Subcutaneous abdominal adipose tissue (tissue), 5 donors: ENCODE results near the gene TREH.
"Not testable (repeated sequence)": the region's sequence is repeated elsewhere in the genome, so short reads cannot be mapped to it uniquely, and the experiment has no call there.

Experiments
- H3K27ac ChIP-seq: one replicate; pipeline ENCODE4 v1.7.0; 2013; ENCODE audit warnings: low read depth, mild to moderate bottlenecking, inconsistent platforms, low read length, moderate library complexity
- H3K27me3 ChIP-seq, 5 donors: one replicate each; pipeline ENCODE4 v1.7.0; 2013; ENCODE audit warnings: low read length in 5 of 5, inconsistent platforms in 1 of 5; ENCODE audit not compliant: control insufficient read depth in 5 of 5, insufficient read depth in 4 of 5
- H3K36me3 ChIP-seq, 5 donors: one replicate each; pipeline ENCODE4 v1.7.0; 2013; ENCODE audit warnings: low read length in 5 of 5; ENCODE audit not compliant: control insufficient read depth in 5 of 5, insufficient read depth in 5 of 5
- H3K4me1 ChIP-seq, 5 donors: one replicate each; pipeline ENCODE4 v1.7.0; 2013; ENCODE audit warnings: low read length in 5 of 5, mild to moderate bottlenecking in 3 of 5, moderate library complexity in 1 of 5; ENCODE audit not compliant: control insufficient read depth in 5 of 5, insufficient read depth in 5 of 5
- H3K4me3 ChIP-seq, 5 donors: one replicate each; pipeline ENCODE4 v1.7.0; 2013; ENCODE audit warnings: low read length in 5 of 5, low read depth in 1 of 5
- H3K9ac ChIP-seq, 5 donors: one replicate each; pipeline ENCODE4 v1.7.0; 2013; ENCODE audit warnings: low read length in 5 of 5, mild to moderate bottlenecking in 4 of 5, moderate library complexity in 3 of 5
- H3K9me3 ChIP-seq, 5 donors: one replicate each; pipeline ENCODE4 v1.7.0; 2013; ENCODE audit warnings: low read length in 5 of 5; ENCODE audit not compliant: control insufficient read depth in 5 of 5
- donor health status: healthy.
- donor health status: healthy.
- donor health status: healthy.
- donor health status: healthy.
- donor health status: healthy.

TREH gene, protein sequence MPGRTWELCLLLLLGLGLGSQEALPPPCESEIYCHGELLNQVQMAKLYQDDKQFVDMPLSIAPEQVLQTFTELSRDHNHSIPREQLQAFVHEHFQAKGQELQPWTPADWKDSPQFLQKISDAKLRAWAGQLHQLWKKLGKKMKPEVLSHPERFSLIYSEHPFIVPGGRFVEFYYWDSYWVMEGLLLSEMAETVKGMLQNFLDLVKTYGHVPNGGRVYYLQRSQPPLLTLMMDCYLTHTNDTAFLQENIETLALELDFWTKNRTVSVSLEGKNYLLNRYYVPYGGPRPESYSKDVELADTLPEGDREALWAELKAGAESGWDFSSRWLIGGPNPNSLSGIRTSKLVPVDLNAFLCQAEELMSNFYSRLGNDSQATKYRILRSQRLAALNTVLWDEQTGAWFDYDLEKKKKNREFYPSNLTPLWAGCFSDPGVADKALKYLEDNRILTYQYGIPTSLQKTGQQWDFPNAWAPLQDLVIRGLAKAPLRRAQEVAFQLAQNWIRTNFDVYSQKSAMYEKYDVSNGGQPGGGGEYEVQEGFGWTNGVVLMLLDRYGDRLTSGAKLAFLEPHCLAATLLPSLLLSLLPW

DNA sequence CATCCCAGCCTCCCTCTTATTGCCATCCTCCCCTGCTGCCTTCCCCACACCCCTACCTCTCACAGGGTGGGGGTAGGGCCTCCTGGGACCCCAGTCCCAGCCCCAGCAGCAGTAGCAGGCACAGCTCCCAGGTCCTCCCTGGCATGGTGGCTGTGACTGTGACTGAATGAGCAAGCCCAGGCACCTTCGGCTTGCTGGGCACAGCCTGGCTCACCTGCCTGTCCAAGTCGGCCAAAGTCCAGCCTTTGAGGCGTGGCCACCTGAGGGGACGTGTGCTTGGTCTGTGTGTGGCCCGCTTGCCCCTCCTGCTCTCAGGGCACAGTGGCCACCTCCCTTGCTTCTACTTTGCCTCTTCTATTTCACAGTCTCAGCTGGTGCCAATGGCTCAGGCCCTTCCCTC, at the start of gene TREH:
Gene TREH, minus strand, starts transcription at position 168 of the 400 bp plus-strand sequence. Its CDS starts 23 bp downstream, at position 145.
- peaks cover 0 to 11% (median 0%) of the 10 kb centered on the region in 5 donors for H3K4me1 ChIP-seq
- H3K4me3 ChIP-seq: no peak within 1 kb of the TSS
- H3K27me3 ChIP-seq: no peaks in the 10 kb centered on the region
- no peaks in the 10 kb centered on the region for H3K9me3 ChIP-seq
- H3K9ac ChIP-seq: no peak within 1 kb of the TSS
- no peak within 1 kb of the TSS for H3K27ac ChIP-seq
- H3K36me3 ChIP-seq: no peaks in the 10 kb centered on the region

DNA sequence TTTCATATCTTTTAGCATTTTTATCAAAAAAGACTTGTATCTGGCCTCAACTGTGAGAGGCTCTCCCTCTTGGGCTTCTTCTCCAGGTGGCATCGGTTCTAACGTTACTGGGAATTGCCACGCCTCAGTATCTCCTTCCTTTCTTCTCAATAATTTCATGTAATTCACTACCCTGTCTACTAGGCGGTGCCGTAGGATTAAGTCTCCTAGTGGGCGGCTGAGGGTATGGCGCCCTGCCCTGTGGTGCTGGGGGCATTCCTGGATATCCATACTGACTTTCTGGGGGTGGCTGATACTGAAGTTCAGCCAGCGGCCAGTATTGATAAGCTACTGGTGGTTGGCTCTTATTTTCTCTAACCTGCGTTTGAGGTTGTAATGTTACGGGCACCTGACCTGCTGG, 48.7 kb upstream of the TREH start:
- H3K4me1 ChIP-seq, H3K27me3 ChIP-seq, H3K36me3 ChIP-seq, H3K27ac ChIP-seq, H3K4me3 ChIP-seq, H3K9ac ChIP-seq, H3K9me3 ChIP-seq: not testable (repeated sequence)

DNA sequence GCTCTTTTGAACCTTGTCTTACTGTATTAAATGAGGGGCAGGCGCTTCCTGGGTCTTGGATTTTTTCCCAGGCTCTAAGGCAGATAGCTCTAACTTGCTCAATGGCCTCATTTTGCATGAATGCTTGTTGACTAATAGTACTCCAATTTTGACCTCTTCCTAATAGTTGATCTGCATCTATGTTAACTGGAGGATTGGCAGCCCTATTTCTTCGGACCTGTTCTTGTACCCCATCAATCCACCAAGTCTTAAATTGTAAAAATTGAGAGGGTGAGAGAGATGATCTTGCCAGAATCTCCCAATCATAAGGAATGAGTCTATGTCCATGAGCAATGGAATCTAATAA, 48.2 kb upstream of the TREH start:
- H3K9ac ChIP-seq, H3K27me3 ChIP-seq, H3K4me3 ChIP-seq, H3K27ac ChIP-seq, H3K4me1 ChIP-seq, H3K9me3 ChIP-seq, H3K36me3 ChIP-seq: not testable (repeated sequence)

DNA sequence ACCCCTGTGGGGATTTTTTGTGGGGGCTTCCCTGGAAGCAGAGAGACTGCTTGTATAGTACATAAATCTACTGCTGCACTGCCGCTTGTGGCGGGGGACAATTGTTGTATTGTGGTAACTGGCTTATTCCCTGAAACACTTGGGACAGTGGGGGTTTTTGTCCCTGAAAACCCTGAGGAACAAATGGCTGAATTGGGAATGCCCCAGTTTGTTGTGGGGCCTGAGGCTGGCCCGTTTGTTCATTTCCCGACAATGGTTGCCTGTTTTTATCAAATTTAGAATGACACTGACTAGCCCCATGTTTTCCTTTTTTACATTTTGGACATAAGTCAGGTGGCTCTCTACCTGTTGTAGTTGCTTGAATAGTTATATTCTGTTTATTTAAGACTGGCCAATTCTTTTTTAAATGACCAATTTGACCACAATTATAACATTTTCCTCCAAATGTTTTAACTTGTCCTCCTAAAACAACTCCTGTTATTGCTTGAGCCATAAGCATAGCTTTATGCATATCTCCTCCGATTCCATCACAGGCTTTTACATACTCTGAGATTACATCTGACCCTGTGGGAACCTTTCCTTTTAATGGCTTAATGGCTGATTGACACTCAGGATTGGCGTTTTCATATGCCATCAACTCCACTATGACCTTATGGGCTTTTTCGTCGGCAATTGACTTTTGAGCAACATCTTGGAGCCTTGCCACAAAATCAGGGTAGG, 47.7 kb upstream of the TREH start:
- not testable (repeated sequence) for H3K36me3 ChIP-seq, H3K27ac ChIP-seq, H3K4me3 ChIP-seq, H3K9me3 ChIP-seq, H3K4me1 ChIP-seq, H3K27me3 ChIP-seq, H3K9ac ChIP-seq

DNA sequence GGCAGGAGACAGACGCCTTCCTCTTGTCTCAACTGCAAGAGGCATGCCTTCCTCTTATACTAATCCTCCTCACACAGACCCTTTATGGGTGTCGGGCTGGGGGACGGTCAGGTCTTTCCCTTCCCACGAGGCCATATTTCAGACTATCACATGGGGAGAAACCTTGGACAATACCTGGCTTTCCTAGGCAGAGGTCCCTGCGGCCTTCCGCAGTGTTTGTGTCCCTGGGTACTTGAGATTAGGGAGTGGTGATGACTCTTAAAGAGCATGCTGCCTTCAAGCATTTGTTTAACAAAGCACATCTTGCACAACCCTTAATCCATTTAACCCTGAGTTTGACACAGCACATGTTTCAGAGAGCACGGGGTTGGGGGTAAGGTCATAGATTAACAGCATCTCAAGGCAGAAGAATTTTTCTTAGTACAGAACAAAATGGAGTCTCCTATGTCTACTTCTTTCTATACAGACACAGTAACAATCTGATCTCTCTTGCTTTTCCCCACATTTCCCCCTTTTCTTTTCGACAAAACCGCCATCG, 42.1 kb upstream of the TREH start:
- H3K27me3 ChIP-seq, H3K4me1 ChIP-seq, H3K27ac ChIP-seq, H3K4me3 ChIP-seq, H3K9me3 ChIP-seq, H3K9ac ChIP-seq, H3K36me3 ChIP-seq: not testable (repeated sequence)

DNA sequence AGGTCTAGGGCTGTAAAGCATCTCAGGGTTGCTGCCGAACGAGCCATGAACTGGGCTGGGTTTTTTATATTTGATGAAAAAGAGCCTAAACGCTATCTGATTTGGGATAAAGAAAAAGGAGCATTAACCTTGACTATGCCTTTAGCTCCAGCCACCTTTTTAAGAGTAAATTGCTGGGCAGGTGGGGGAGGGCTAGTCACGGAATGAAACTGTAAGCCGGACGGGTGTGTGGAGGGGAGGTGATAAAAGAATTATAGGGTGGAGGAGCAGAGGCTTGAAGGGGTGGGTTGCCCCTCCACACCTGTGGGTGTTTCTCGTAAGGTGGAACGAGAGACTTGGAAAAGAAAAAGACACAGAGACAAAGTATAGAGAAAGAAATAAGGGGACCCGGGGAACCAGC, 41.3 kb upstream of the TREH start:
- not testable (repeated sequence) for H3K4me3 ChIP-seq, H3K9me3 ChIP-seq, H3K4me1 ChIP-seq, H3K27ac ChIP-seq, H3K9ac ChIP-seq, H3K27me3 ChIP-seq, H3K36me3 ChIP-seq

DNA sequence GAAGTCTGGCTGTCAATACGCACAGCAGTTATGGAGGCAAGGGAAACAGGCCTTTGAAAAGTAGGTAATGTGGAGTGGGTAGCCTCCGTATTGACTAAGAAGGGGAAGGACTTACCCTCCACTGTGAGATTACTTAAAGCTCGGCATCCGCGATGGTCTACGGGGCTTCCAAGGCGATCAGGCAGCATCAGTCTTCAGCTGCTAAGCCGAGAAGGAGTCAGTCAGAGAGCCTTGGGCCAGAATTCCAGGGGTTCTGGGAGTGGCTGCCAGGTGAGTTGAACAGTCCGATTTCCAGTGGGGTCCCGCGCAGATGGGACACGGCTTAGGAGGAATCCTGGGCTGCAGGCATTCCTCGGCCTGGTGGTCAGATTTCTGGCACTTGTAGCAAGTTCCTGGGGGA, 40.6 kb upstream of the TREH start:
- H3K4me1 ChIP-seq: not testable (repeated sequence)

DNA sequence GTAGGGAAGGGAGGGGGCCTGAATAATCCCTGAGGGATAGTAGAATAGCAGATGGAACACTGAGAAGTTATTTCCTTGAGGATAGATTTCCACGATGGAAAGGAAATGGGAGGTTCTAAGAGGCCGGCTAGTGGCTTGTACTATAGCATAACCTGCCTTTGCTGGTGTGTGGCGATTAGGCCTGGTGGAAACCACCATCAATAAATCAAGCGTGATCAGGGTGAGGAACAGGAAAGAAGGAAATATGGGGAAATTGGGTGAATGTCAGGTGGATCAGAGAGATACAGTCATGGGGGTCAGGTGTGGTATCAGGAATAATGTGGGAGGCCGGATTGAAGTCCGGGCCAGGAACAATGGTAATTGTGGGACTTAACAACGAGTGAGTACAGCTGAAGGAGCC, 39.1 kb upstream of the TREH start:
- not testable (repeated sequence) for H3K27ac ChIP-seq, H3K9me3 ChIP-seq, H3K36me3 ChIP-seq, H3K4me1 ChIP-seq, H3K4me3 ChIP-seq, H3K9ac ChIP-seq, H3K27me3 ChIP-seq

More for the DNA sequence above, 40.6 kb upstream of the TREH start:
- not testable (repeated sequence) for H3K36me3 ChIP-seq, H3K9me3 ChIP-seq, H3K4me3 ChIP-seq, H3K27me3 ChIP-seq, H3K9ac ChIP-seq, H3K27ac ChIP-seq

DNA sequence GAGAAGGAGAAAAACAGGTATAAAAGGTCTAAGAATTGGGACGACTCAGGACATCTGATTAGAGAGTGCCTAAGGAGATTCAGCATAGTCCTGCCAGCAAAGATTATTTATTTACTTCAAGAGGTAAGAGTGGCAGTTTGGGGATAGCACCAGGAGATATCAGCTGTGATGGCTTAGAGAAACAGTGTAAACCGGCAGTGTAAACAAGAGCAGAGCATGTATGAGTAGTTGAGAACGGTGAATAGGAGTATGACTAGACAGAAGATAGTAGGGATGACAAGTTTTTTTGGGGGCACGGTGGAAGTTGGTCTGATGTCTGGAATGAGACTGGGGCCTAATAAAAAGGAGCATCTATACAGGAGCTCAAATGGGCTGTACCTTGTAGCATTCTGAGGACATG, 38.3 kb upstream of the TREH start:
- H3K9ac ChIP-seq, H3K27me3 ChIP-seq, H3K27ac ChIP-seq, H3K4me1 ChIP-seq, H3K4me3 ChIP-seq, H3K9me3 ChIP-seq, H3K36me3 ChIP-seq: not testable (repeated sequence)

DNA sequence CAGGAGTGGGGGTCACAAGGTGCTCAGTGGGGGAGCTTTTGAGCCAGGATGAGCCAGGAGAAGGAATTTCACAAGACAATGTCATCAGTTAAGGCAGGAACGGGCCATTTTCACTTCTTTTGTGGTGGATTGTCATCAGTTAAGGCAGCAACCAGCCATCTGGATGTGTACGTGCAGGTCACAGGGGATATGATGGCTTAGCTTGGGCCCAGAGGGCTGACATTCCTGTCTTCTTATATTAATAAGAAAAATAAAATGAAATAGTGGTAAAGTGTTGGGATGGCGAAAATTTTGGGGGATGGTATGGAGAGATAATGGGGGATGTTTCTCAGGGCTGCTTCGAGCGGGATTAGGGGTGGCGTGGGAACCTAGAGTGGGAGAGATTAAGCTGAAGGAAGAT, 37.8 kb upstream of the TREH start:
- not testable (repeated sequence) for H3K27me3 ChIP-seq

More for the DNA sequence above, 37.8 kb upstream of the TREH start:
- H3K9ac ChIP-seq, H3K36me3 ChIP-seq, H3K9me3 ChIP-seq, H3K4me1 ChIP-seq, H3K27ac ChIP-seq, H3K4me3 ChIP-seq: not testable (repeated sequence)
